ENCODE results near the gene B9D1.

The B9D1 gene

GRCh38 chr17:19335951-19336631 lies 26.4 kb downstream of the B9D1 start:
- no peak for DNase-seq

DNA sequence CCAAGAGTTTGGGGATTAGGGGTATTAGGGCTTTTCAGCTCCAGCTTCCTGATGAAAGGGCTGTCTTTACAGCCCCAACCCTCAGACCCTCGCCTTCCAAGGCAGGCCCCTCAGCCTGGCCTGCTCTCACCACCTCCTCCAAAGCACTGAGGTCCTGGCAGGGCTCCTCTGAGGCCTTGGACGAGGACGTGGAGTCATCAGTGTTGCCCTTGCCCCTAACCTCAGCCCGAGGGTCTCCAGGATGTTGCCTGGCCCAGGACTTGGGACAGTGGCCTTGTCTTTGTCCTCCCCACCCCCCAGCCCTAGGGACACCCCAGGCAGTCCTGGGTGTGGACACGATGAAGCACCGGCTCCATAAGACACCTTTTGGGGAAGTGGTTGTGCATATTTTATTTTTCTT lies 28.2 kb downstream of the B9D1 start:
- no peak for DNase-seq

DNA sequence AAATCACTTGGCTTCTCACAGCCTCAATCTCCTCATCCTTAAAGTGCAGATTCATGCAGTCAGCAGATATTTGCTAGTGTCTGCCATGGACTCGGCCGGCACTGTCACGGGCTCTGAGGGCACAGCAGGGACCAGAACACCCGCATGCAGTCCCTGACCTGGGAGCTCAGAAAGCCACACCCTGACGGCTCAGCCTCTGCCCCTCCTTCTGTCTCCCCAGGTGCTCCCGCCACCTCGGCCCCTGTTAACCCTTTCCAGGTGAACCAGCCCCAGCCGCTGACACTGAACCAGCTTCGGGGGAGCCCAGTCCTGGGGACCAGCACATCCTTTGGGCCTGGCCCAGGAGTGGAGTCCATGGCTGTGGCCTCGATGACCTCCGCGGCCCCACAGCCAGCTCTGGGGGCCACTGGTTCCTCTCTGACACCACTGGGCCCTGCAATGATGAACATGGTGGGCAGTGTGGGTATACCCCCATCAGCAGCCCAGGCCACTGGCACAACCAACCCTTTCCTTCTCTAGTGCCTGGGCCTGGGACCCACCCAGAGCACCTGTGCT lies 28.7 kb downstream of the B9D1 start:
- DNase-seq, result no peak

- DNase-seq, result no peak
Measured at GRCh38 chr17:19333132-19333440, 29.4 kb downstream of the B9D1 start.

GRCh38 chr17:19332371-19333131 lies 30.0 kb downstream of the B9D1 start:
- no peak for DNase-seq

- no peak for DNase-seq
Measured at GRCh38 chr17:19331543-19332245, 30.8 kb downstream of the B9D1 start.

- DNase-seq, result no peak
Measured at GRCh38 chr17:19331134-19331533, 31.4 kb downstream of the B9D1 start.

DNA sequence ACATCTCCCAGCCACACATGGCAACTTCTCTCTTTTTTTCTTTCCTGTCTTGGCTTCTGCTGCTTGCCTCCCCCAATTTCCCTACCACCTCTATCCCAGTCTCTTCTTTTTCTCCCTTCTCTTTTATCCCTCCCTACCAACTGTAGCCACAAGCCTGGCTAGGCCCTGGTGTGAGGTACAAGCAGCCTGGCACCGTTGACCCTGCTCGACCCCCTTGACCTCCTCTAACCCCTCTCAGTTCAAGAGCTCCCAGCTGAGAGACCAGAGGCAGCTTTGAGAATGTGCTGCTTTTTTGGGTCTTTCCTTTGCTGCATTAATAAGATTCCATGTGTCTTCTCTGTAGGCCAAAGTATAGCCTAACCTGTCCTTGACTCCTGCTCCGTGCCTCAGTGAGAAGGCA lies 32.3 kb downstream of the B9D1 start:
- no peak for DNase-seq

DNA sequence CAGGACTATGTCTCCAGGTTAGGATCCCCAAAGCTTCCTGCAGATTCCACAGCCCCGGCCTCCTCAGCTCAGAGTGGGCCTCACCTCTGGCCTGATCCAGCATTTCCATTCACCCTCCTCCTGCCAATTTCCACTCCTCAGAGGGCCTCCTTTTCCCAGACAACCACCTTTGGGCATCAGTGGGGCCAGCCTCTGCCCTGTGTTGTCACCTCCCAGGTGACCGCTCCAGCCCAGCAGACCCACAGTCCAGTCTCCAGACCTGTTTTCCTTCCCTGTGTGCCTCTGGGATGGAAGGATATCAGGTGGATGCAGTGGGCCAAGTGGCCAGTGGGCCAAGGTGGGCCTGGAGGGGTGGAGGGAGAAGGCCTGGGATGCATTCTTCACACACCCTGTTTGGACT lies 32.7 kb downstream of the B9D1 start:
- no peak for DNase-seq

GRCh38 chr17:19329136-19329535 lies 33.4 kb downstream of the B9D1 start:
- DNase-seq, result no peak

DNA sequence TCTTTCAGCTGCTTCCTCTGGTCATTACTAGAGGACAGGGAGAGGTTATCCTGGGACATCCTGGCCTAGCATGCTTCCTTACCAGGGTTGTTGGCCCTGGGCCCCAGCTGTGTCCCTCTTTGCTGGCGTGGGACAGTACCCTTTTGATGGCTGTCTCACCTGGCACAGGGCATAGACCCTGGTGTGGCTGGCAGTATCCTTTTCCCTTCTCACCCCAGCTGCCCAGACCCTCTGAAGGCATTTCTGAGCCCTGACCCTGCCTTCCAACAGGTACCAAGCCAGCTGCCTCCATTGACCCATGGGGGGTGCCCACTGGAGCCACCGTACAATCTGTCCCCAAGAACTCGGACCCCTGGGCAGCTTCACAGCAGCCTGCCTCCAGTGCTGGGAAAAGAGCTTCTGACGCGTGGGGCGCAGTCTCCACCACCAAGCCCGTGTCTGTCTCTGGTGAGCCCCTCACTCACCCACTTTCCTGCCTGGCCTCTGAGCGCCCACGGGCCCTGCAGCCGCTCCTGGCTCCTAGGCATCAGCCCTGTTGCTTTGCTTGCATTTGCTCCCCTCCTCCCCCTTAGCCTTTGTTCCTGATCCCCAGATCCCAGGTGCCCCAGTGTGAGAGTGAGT lies 34.0 kb downstream of the B9D1 start:
- DNase-seq, result no peak

GRCh38 chr17:19327031-19327783 lies 35.3 kb downstream of the B9D1 start:
- no peak for DNase-seq

DNA sequence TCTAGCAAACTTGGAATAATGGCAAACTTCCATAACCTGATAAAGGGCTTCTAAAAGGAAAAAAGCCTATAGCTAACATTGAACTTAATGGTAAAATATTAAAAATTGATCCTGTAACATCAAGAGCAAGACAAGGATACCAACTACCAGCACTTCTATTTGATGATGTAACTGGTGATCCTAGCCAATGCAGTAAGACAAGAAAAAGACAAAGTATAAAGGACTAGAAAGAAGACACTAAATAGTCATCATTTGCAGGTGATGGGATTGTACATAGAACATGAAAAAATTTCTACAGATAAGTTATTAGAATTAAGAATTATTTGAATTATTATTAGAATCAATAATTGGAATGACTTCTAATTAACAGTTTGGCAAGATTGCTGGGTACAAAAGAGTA lies 37.0 kb downstream of the B9D1 start:
- DNase-seq, result no peak

DNA sequence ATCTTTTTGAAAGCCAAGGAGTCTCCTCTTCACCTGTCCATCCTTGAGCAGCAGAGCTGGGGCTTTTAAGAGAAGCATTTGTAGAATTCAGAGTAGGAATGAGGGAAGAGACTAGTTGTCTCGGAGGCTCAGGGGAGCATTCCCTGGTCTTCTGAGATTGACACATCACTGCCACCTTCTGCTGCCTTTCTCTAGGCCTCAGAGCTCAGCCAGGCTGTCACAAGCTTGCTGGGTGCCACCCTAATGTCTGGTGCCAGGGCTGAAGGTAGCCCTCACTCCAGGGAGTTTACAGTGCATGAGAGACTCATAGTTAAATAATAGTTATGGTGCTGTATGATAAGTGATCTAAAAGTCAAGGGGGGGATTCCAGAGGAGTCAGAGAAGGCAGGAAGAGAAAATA lies 39.7 kb downstream of the B9D1 start:
- no peak for DNase-seq

GRCh38 chr17:19322129-19322505 lies 40.4 kb downstream of the B9D1 start:
- DNase-seq, result no peak

GRCh38 chr17:19321481-19322128 lies 40.9 kb downstream of the B9D1 start:
- no peak for DNase-seq

GRCh38 chr17:19320876-19321275 lies 41.6 kb downstream of the B9D1 start:
- no peak for DNase-seq

DNA sequence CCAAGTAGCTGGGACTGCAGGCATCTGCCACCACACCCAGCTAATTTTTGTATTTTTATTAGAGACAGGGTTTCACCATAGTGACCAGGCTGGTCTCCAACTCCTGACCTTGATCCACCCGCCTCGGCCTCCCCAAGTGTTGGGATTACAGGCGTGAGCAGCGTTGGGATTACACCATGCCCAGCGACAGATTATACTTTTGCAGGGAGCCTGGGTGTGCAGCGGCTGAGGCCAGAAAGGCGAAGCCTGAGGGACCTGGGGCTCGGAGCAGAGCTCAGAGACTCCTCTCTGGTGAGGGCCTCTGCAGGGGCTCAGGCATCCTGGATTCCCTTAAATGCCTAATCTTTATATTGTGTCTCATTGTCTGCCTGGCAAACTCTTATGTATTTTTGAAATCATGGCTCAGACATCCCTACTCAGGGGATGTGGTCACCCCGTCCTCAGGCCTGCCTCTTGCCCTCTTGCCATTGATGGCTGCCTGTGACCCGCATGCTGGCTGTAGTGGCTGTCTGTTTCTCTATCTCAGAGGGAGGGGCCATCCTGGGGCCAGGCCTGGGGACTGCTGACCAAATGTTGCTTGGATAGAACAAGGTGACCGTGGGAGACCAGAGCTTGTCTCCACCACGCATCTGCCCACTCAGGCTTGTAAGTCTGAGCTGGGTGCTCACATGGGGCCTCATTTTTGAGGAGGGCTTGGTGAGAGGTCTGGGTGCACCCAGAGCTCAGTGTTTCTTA lies 42.6 kb downstream of the B9D1 start:
- DNase-seq, result no peak

DNA sequence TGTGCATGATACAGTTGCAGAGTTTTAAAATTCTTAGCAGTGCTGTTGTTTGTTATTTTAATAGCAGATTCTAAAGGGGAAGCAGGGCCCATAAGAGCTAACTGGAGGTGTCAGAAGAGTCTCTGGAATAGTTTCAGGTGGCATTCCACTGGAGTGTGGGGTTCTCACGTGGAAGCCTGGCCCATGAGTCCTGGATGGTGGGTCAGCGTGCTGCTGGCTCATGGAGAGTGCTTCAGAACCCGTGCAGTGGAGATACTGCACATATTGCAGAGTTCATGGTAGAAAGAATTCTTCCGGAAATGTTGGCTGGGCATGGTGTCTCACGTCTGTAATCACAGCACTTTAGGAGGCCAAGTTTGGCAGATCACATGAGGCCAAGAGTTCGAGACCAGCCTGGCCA lies 43.9 kb downstream of the B9D1 start:
- DNase-seq, result no peak

DNA sequence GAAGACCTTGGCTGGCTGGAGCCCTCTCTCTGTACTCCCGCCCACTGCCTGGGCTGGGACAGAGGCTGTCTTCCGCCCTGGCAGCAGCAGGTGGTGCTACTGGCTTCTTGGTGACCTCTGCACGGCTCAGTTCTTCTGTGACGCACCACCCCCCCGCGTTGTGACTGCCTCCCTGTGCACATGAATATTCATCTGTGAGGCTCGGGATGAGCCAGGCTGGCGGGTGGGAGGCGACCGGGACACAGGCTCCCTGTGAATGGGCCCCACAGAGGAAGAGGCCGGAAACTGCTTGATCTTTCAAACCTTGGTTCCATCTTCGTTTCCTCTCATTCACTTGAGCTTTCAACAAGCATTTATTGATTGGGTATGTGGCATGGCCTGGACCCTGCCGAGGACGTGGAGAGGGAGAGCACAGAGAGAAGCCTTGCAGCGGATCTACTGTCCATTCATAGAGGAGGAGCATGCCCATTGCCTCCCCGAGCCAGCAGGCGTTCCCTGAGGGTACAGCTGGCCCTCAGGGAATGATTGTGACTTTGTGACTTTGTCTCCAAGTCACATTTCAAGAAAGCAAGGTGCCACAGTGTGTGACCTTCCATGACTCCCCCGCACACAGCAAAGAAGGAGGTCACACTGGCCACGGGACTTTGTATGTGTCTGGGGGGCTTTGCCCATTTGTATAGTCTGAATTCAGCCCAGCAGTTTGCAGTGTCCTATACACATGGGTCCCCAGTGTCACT lies 45.0 kb downstream of the B9D1 start:
- no peak for DNase-seq
